HG02852 (cell line): Measurements from ENCODE around the gene NOTCH1.

Source experiments
- ATAC-seq: cut with Tn5 transposase; IDR thresholded peaks from one replicate; pipeline ENCODE4 v1.9.1; 2021; ENCODE audit warnings: mild to moderate bottlenecking, moderate library complexity; ENCODE audit not compliant: unreplicated experiment

The NOTCH1 gene

GRCh38 chr9:136470792-136471469 is 74.9 kb downstream of the NOTCH1 start:
- ATAC-seq: no peak

- no peak for ATAC-seq
These were observed 75.5 kb downstream of the NOTCH1 start for GRCh38 chr9:136470356-136470755.

GRCh38 chr9:136467766-136468165 is 78.1 kb downstream of the NOTCH1 start:
- no peak for ATAC-seq

- ATAC-seq: no peak
These were observed 79.7 kb downstream of the NOTCH1 start for GRCh38 chr9:136466155-136466541.

- no peak for ATAC-seq
These were observed 80.2 kb downstream of the NOTCH1 start for GRCh38 chr9:136465500-136466154.

GRCh38 chr9:136464241-136464640 is 81.6 kb downstream of the NOTCH1 start:
- no peak for ATAC-seq

- ATAC-seq: no peak
These were observed 82.3 kb downstream of the NOTCH1 start for GRCh38 chr9:136463578-136463977.

- ATAC-seq: no peak
These were observed 83.2 kb downstream of the NOTCH1 start for GRCh38 chr9:136462664-136463063.

GRCh38 chr9:136460772-136461325 is 85.0 kb downstream of the NOTCH1 start:
- no peak for ATAC-seq

- no peak for ATAC-seq
These were observed 86.4 kb downstream of the NOTCH1 start for GRCh38 chr9:136459425-136459824.

- ATAC-seq: no peak
These were observed 88.5 kb downstream of the NOTCH1 start for GRCh38 chr9:136457326-136457725.

GRCh38 chr9:136456258-136456657 is 89.6 kb downstream of the NOTCH1 start:
- no peak for ATAC-seq

GRCh38 chr9:136455043-136456002 is 90.5 kb downstream of the NOTCH1 start:
- no peak for ATAC-seq

- ATAC-seq: no peak
These were observed 91.6 kb downstream of the NOTCH1 start for GRCh38 chr9:136454026-136454796.

GRCh38 chr9:136453326-136453725 is 92.5 kb downstream of the NOTCH1 start:
- ATAC-seq: no peak

- ATAC-seq: no peak
These were observed 94.5 kb downstream of the NOTCH1 start for GRCh38 chr9:136451221-136451877.

GRCh38 chr9:136448655-136449054 is 97.2 kb downstream of the NOTCH1 start:
- ATAC-seq: no peak

- ATAC-seq: no peak
These were observed 98.6 kb downstream of the NOTCH1 start for GRCh38 chr9:136447173-136447778.

- ATAC-seq: no peak
These were observed 100.0 kb downstream of the NOTCH1 start for GRCh38 chr9:136445799-136446198.
